Breast epithelium (tissue), 4 donors: ENCODE measurements around the gene MANSC4. TPM values are rescaled to one million over a fixed set of nuclear protein-coding genes. Genes with fewer than 3 reads are reported as not detected.
"Not testable (repeated sequence)": the region's sequence is repeated elsewhere in the genome, so short reads cannot be mapped to it uniquely, and the experiment has no call there.

Experiments
- DNase-seq, 2 donors: peaks; one replicate each; pipeline ENCODE4 v3.0.0-alpha.2; 2019; ENCODE audit warnings: low spot score in 2 of 2
- H3K27ac ChIP-seq, 2 donors: fragments of 200-600 bp; sonication (generic) in 1 of 2; one replicate each; pipeline ENCODE4 v1.5.1; 2016 to 2019; ENCODE audit warnings: mild to moderate bottlenecking in 1 of 2
- H3K27me3 ChIP-seq, 2 donors: fragments of 200-600 bp; sonication (generic) in 1 of 2; one replicate each; pipeline versions ENCODE4 v1.5.1 to v1.6.0; 2017 to 2019; ENCODE audit warnings: control low read depth in 1 of 2, mild to moderate bottlenecking in 1 of 2
- H3K36me3 ChIP-seq: fragments of 200-600 bp; one replicate; pipeline ENCODE4 v1.5.1; 2019
- H3K4me1 ChIP-seq, 2 donors: fragments of 200-600 bp; sonication (generic); one replicate each; pipeline ENCODE4 v1.5.1; 2016 to 2019; ENCODE audit warnings: control low read depth in 1 of 2
- H3K4me3 ChIP-seq, 3 donors: fragments of 200-600 bp; sonication (generic); 1 replicate in 2 of 3; 2 replicates in 1 of 3; pipeline ENCODE4 v1.5.1; 2016 to 2019; ENCODE audit warnings: mild to moderate bottlenecking in 3 of 3, moderate library complexity in 2 of 3
- H3K9me3 ChIP-seq, 2 donors: fragments of 200-600 bp; sonication (generic) in 1 of 2; one replicate each; pipeline ENCODE4 v1.5.1; 2016 to 2019; ENCODE audit warnings: control low read depth in 1 of 2
- POLR2A ChIP-seq: fragments of 450-650 bp; IDR thresholded peaks from one replicate; pipeline ENCODE4 v1.6.1; 2016; ENCODE audit warnings: antibody characterized with exemption, mild to moderate bottlenecking, moderate library complexity
- POLR2AphosphoS5 ChIP-seq, 3 donors: sonication (generic); formaldehyde crosslinking; IDR thresholded peaks; one replicate each; pipeline ENCODE4 v1.6.1; 2017; ENCODE audit warnings: antibody characterized with exemption in 3 of 3
- intact Hi-C: fragments of 100-400 bp; cut with DNase I; formaldehyde crosslinking; loops from one replicate; pipeline ENCODE4 v1.15.1; 2023; ENCODE audit warnings: low total_unique reads
- total RNA-seq, 3 donors: library from RNA; depleted of rRNA; stranded (reverse); fragments of >200 nt; gene quantifications; one replicate each; pipeline ENCODE4 v1.1.0, GENCODE V29; 2016
- TF ChIP-seq, protein P1 (sequence below), 3 donors: fragments of 450-650 bp; IDR thresholded peaks; one replicate each; pipeline ENCODE4 v1.5.1; 2016 to 2017; ENCODE audit warnings: antibody characterized with exemption in 3 of 3, mild to moderate bottlenecking in 3 of 3, moderate library complexity in 3 of 3

MANSC4 gene
- total RNA-seq, 3 donors from 2014 or later = 0.73 TPM; not detected in 2

DNA sequence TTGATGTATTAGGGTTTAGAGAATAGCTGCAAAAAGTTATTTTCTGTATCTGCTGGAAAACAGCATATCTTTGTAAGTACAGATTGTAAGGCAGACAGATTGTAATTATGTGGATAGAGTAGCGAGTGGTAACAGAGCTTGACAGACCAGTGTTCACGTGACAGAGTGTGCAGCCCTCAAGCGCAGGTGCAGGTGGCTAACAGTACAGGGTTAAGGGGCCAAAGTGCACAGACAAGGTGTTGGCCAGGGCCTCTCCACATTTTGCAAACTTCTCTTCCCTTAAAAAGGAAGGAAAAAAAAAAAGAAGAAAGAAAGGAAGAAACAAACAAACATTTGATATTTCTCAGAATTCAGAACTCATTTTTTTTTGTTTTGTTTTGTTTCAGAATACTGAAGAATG, 25.2 kb downstream of the MANSC4 start:
- H3K4me1 ChIP-seq = no peaks in the 10 kb centered on the region
- no peak for DNase-seq
- no peaks in the 10 kb centered on the region for H3K27me3 ChIP-seq
- H3K4me3 ChIP-seq = no peak overlapping the region
- no peaks in the 10 kb centered on the region for H3K9me3 ChIP-seq
- intact Hi-C loops = no loop called here
- no peaks in the 10 kb centered on the region for H3K36me3 ChIP-seq
- H3K27ac ChIP-seq = no peak overlapping the region
- TF ChIP-seq, protein P1, sequence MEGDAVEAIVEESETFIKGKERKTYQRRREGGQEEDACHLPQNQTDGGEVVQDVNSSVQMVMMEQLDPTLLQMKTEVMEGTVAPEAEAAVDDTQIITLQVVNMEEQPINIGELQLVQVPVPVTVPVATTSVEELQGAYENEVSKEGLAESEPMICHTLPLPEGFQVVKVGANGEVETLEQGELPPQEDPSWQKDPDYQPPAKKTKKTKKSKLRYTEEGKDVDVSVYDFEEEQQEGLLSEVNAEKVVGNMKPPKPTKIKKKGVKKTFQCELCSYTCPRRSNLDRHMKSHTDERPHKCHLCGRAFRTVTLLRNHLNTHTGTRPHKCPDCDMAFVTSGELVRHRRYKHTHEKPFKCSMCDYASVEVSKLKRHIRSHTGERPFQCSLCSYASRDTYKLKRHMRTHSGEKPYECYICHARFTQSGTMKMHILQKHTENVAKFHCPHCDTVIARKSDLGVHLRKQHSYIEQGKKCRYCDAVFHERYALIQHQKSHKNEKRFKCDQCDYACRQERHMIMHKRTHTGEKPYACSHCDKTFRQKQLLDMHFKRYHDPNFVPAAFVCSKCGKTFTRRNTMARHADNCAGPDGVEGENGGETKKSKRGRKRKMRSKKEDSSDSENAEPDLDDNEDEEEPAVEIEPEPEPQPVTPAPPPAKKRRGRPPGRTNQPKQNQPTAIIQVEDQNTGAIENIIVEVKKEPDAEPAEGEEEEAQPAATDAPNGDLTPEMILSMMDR (IDR thresholded peaks at IDR 0.05) = no peak
- TF ChIP-seq POLR2A = no peak
- TF ChIP-seq POLR2AphosphoS5 (IDR thresholded peaks at IDR 0.05) = no peak

DNA sequence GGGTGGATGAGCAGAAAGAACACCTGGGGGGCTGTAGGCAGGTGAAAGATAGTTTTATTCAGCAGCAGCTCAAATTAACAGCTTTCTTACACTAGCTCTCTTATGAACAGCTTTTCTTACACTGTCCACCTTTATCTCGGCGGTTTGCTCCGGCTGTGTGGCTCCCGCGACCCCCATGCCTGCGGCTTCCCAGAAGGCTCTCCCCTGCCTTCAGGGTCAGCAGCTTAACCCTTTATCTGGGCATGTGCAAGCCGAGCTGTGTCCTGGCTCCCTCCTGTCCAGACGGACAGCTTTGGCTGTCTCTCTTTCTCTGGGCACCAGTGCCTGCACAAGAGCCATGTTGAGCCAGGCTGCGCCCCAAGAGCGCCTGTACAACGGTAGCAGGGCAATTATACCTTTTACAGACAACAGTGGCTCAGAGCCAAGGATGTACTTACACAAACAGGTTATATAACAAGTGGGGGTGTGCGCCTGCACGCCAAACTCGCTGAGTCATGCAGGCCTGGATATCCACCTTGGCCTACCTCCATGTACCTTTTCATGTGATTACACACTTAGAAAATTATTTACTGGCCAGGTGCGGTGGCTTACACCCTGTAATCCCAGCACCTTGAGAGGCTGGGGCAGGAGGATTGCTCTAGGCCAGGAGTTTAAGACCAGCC, 28.5 kb downstream of the MANSC4 start:
- Histone ChIP-seq H3K27ac (no peak overlapping the region), H3K4me3 (no peak overlapping the region), H3K4me1 (no peaks in the 10 kb centered on the region), H3K9me3 (no peaks in the 10 kb centered on the region), H3K36me3 (no peaks in the 10 kb centered on the region), H3K27me3 (no peaks in the 10 kb centered on the region)
- DNase-seq = no peak
- intact Hi-C loops = no loop called here
- TF ChIP-seq POLR2AphosphoS5 (IDR thresholded peaks at IDR 0.05) (no peak), POLR2A (no peak)
- TF ChIP-seq, protein P1 (IDR thresholded peaks at IDR 0.05) = no peak

DNA sequence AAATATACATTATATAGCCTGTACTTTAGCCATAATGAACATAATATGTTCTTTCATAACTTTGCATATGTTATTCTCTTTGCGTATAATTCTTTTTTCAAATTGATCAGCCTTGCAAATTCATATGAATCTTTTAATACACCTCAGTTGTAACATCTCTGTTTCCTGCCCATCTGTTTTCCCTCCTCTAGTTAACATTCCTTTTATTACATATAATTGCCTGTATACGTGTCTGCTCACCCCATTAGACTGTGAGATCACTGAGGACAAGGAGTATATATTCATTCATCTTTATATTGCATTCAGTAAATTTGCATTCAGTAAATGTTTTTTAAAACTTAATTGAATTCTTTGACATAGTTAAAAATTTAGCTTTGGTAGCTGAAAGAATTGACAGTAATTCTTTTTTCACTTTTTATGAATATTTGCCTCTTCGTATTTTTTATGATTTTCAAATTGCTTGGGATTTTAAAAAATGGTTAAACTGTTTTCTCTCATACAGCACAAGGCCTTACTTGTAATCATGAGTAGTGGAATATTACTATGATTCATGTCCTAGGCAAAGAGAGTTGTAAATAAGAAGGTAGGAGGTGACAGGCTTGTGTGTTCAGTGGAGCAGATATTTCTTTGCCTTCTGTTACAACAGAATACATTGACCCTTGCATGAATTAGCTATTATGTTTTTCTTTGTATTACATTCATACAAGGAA, 32.8 kb downstream of the MANSC4 start:
- H3K36me3 ChIP-seq = no peaks in the 10 kb centered on the region
- TF ChIP-seq POLR2AphosphoS5 (IDR thresholded peaks at IDR 0.05) (no peak), POLR2A (no peak)
- TF ChIP-seq, protein P1 (IDR thresholded peaks at IDR 0.05) = no peak
- peak overlapping the region; percentile 61 to 86 for H3K27ac ChIP-seq
- H3K4me1 ChIP-seq = no peaks in the 10 kb centered on the region
- no peak for DNase-seq
- H3K4me3 ChIP-seq = no peak overlapping the region
- intact Hi-C loops = no loop called here
- no peaks in the 10 kb centered on the region for H3K9me3 ChIP-seq
- no peaks in the 10 kb centered on the region for H3K27me3 ChIP-seq

DNA sequence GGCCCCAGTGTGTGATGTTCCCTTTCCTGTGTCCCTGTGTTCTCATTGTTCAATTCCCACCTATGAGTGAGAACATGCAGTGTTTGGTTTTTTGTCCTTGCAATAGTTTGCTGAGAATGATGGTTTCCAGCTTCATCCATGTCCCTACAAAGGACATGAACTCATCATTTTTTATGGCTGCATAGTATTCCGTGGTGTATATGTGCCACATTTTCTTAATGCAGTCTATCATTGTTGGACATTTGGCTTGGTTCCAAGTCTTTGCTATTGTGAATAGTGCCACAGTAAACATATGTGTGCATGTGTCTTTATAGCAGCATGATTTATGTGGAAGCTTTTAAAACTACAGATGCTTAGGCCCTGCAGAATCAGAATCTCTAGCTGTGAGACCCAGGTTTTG, 34.3 kb downstream of the MANSC4 start:
- H3K36me3 ChIP-seq, H3K27ac ChIP-seq, intact Hi-C loops, H3K27me3 ChIP-seq, H3K9me3 ChIP-seq, DNase-seq, H3K4me3 ChIP-seq, H3K4me1 ChIP-seq: not testable (repeated sequence)

DNA sequence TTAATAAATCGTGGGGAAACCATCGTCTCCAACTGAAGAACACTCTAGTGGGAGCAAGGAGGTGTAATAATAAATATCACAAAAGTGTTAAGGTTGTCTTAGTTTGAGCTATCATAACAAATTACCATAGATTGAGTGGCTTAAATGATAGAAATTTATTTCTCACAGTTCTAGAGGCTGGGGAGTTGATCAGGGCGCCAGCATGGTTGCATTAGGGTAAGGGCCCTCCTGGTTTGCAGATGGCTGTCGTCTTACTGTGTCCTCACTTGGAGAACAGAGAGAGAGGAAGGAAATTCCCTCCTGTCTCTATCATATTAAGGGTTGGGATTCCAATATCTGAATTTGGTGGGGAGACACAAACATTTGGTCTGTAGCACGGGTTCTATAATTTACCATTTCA, 36.4 kb downstream of the MANSC4 start:
- H3K27me3 ChIP-seq = no peaks in the 10 kb centered on the region
- no peaks in the 10 kb centered on the region for H3K4me1 ChIP-seq
- H3K36me3 ChIP-seq = peaks cover 6% of the 10 kb centered on the region
- DNase-seq = no peak
- no peak overlapping the region for H3K27ac ChIP-seq
- TF ChIP-seq POLR2A (no peak), POLR2AphosphoS5 (IDR thresholded peaks at IDR 0.05) (no peak)
- TF ChIP-seq, protein P1 (IDR thresholded peaks at IDR 0.05) = no peak
- intact Hi-C loops = no loop called here
- no peaks in the 10 kb centered on the region for H3K9me3 ChIP-seq
- no peak overlapping the region for H3K4me3 ChIP-seq

DNA sequence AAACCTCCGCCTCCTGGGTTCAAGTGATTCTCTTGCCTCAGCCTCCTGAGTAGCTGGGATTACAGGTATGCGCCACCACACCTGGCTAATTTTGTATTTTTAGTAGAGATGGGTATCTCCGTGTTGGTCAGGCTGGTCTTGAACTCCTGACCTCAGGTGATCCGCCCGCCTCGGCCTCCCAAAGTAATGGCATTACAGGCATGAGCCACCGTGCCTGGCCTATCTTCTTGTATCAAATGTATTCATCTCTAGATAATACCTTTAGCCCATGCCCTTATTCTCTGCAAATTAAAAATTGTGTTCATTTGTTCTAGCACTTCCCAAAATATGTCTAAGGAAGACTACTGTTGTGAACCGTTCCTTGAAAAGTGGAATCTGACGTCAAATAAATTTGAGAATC, 45.7 kb downstream of the MANSC4 start:
- H3K36me3 ChIP-seq = peaks cover 11% of the 10 kb centered on the region
- H3K9me3 ChIP-seq, H3K27me3 ChIP-seq, intact Hi-C loops, DNase-seq, H3K4me3 ChIP-seq, H3K4me1 ChIP-seq, H3K27ac ChIP-seq: not testable (repeated sequence)
